ENCODE measurements around the gene GGT5. TPM values are rescaled to one million over a fixed set of nuclear protein-coding genes. Genes with fewer than 3 reads are reported as not detected.
"Not testable (repeated sequence)": the region's sequence is repeated elsewhere in the genome, so short reads cannot be mapped to it uniquely, and the experiment has no call there.

Gene GGT5
- total and polyA plus RNA-seq, 7 experiments from 2014 or later, result 0.14 to 0.77 (median 0.42) TPM; not detected in 3

- H3K4me1 Mint-ChIP-seq, result peaks cover 12 to 38% (median 30%) of the 10 kb centered on the region in 7 donors
- H3K9me3 Mint-ChIP-seq; H3K27me3 ChIP-seq (ENCODE audit: control insufficient read depth in 2 of 2, insufficient read depth in 2 of 2, low read length in 2 of 2); H3K27ac ChIP-seq (ENCODE audit: low read depth, low read length); POLR2A ChIA-PET; H3K27me3 Mint-ChIP-seq; H3K4me3 Mint-ChIP-seq; H3K36me3 ChIP-seq (ENCODE audit: control insufficient read depth in 2 of 3, insufficient read depth in 3 of 3, low read length in 3 of 3); H3K4me3 ChIP-seq (ENCODE audit: low read length); CTCF ChIA-PET; H3K36me3 Mint-ChIP-seq; H3K27ac Mint-ChIP-seq; ATAC-seq; DNase-seq; H3K9me3 ChIP-seq (ENCODE audit: control insufficient read depth in 2 of 3, low read length in 3 of 3); intact Hi-C loops (cut with micrococcal nuclease): not testable (repeated sequence)
- H3K4me1 ChIP-seq (ENCODE audit: control insufficient read depth in 2 of 2, insufficient read depth in 2 of 2, low read length in 2 of 2), result peaks cover 12 to 23% of the 10 kb centered on the region in 2 donors
Observed at GRCh38 chr22:24238101-24238694, 6.7 kb downstream of the GGT5 start.

GRCh38 chr22:24236656-24237055 is 8.2 kb downstream of the GGT5 start:
- no peak overlapping the region for H3K4me3 ChIP-seq (ENCODE audit: low read length)
- no peak overlapping the region for H3K27ac Mint-ChIP-seq
- no peaks in the 10 kb centered on the region for H3K36me3 ChIP-seq (ENCODE audit: control insufficient read depth in 2 of 3, insufficient read depth in 3 of 3, low read length in 3 of 3)
- H3K27me3 Mint-ChIP-seq, result no peaks in the 10 kb centered on the region
- ChIA-PET CTCF (interaction anchor here (0.7 kb wide), 1 partner anchor 100 kb away, joined by 3 read pairs; no protein-coding TSS in a partner anchor), POLR2A (interaction anchor here (0.7 kb wide), 1 partner anchor 61 kb away, joined by 5 read pairs; no protein-coding TSS in a partner anchor)
- no peaks in the 10 kb centered on the region for H3K36me3 Mint-ChIP-seq
- ATAC-seq (no peak), DNase-seq (no peak)
- H3K27me3 ChIP-seq (ENCODE audit: control insufficient read depth in 2 of 2, insufficient read depth in 2 of 2, low read length in 2 of 2), result no peaks in the 10 kb centered on the region
- H3K9me3 Mint-ChIP-seq, result no peaks in the 10 kb centered on the region
- H3K27ac ChIP-seq (ENCODE audit: low read depth, low read length), result no peak overlapping the region
- H3K4me3 Mint-ChIP-seq, result no peak overlapping the region
- intact Hi-C loops (cut with micrococcal nuclease), result no loop called here
- H3K4me1 ChIP-seq (ENCODE audit: control insufficient read depth in 2 of 2, insufficient read depth in 2 of 2, low read length in 2 of 2), result peaks cover 0 to 10% of the 10 kb centered on the region in 2 donors
- H3K4me1 Mint-ChIP-seq, result peaks cover 0 to 24% (median 16%) of the 10 kb centered on the region in 7 donors
- H3K9me3 ChIP-seq (ENCODE audit: control insufficient read depth in 2 of 3, low read length in 3 of 3), result no peaks in the 10 kb centered on the region

- H3K27ac ChIP-seq (ENCODE audit: low read depth, low read length), result no peak overlapping the region
- H3K27me3 ChIP-seq (ENCODE audit: control insufficient read depth in 2 of 2, insufficient read depth in 2 of 2, low read length in 2 of 2), result no peaks in the 10 kb centered on the region
- no peak overlapping the region for H3K4me3 ChIP-seq (ENCODE audit: low read length)
- H3K36me3 Mint-ChIP-seq, result no peaks in the 10 kb centered on the region
- no peaks in the 10 kb centered on the region for H3K9me3 ChIP-seq (ENCODE audit: control insufficient read depth in 2 of 3, low read length in 3 of 3)
- H3K4me1 Mint-ChIP-seq, result peaks cover 0 to 18% (median 5%) of the 10 kb centered on the region in 7 donors
- H3K4me3 Mint-ChIP-seq, result no peak overlapping the region
- no peaks in the 10 kb centered on the region for H3K36me3 ChIP-seq (ENCODE audit: control insufficient read depth in 2 of 3, insufficient read depth in 3 of 3, low read length in 3 of 3)
- ATAC-seq (no peak), DNase-seq (no peak)
- CTCF ChIA-PET, result no interaction called here
- peaks cover 0 to under 1% of the 10 kb centered on the region in 2 donors for H3K4me1 ChIP-seq (ENCODE audit: control insufficient read depth in 2 of 2, insufficient read depth in 2 of 2, low read length in 2 of 2)
- intact Hi-C loops (cut with micrococcal nuclease), result no loop called here
- peak overlapping the region in 1 of 9 donors; percentile 5 for H3K27ac Mint-ChIP-seq
- no peaks in the 10 kb centered on the region for H3K27me3 Mint-ChIP-seq
- H3K9me3 Mint-ChIP-seq, result no peaks in the 10 kb centered on the region
- POLR2A ChIA-PET, result no interaction called here
Observed at GRCh38 chr22:24235315-24235714, 9.6 kb downstream of the GGT5 start.

- ChIA-PET CTCF (interaction anchor here (0.9 kb wide), 1 partner anchor 12 kb away, joined by 3 read pairs; no protein-coding TSS in a partner anchor), POLR2A (no interaction called here)
- H3K9me3 Mint-ChIP-seq, result no peaks in the 10 kb centered on the region
- H3K27me3 ChIP-seq (ENCODE audit: control insufficient read depth in 2 of 2, insufficient read depth in 2 of 2, low read length in 2 of 2), result no peaks in the 10 kb centered on the region
- no peaks in the 10 kb centered on the region for H3K36me3 ChIP-seq (ENCODE audit: control insufficient read depth in 2 of 3, insufficient read depth in 3 of 3, low read length in 3 of 3)
- no peak overlapping the region for H3K4me3 ChIP-seq (ENCODE audit: low read length)
- no peak overlapping the region for H3K4me3 Mint-ChIP-seq
- H3K27me3 Mint-ChIP-seq, result no peaks in the 10 kb centered on the region
- no peak overlapping the region for H3K27ac ChIP-seq (ENCODE audit: low read depth, low read length)
- no peak for DNase-seq
- intact Hi-C loops (cut with micrococcal nuclease), result loop anchor here in 1 of 2 donors (5.0 kb wide), 1 partner anchor 252 kb away; the partner anchor contains the start of gene GSTT2
- no peak overlapping the region for H3K27ac Mint-ChIP-seq
- H3K36me3 Mint-ChIP-seq, result no peaks in the 10 kb centered on the region
- no peak for ATAC-seq
- H3K4me1 ChIP-seq (ENCODE audit: control insufficient read depth in 2 of 2, insufficient read depth in 2 of 2, low read length in 2 of 2), result no peaks in the 10 kb centered on the region
- H3K9me3 ChIP-seq (ENCODE audit: control insufficient read depth in 2 of 3, low read length in 3 of 3), result no peaks in the 10 kb centered on the region
- H3K4me1 Mint-ChIP-seq, result peaks cover 0 to 11% (median 0%) of the 10 kb centered on the region in 7 donors
Observed at GRCh38 chr22:24233816-24234215, 11.1 kb downstream of the GGT5 start.

GRCh38 chr22:24233235-24233634 is 11.6 kb downstream of the GGT5 start:
- Mint-ChIP-seq H3K27ac (no peak overlapping the region), H3K4me3 (no peak overlapping the region), H3K36me3 (no peaks in the 10 kb centered on the region), H3K4me1 (peaks cover 0 to 11% (median 0%) of the 10 kb centered on the region in 7 donors), H3K9me3 (no peaks in the 10 kb centered on the region), H3K27me3 (no peaks in the 10 kb centered on the region)
- H3K27ac ChIP-seq (ENCODE audit: low read depth, low read length), result no peak overlapping the region
- H3K36me3 ChIP-seq (ENCODE audit: control insufficient read depth in 2 of 3, insufficient read depth in 3 of 3, low read length in 3 of 3), result no peaks in the 10 kb centered on the region
- no peaks in the 10 kb centered on the region for H3K4me1 ChIP-seq (ENCODE audit: control insufficient read depth in 2 of 2, insufficient read depth in 2 of 2, low read length in 2 of 2)
- DNase-seq (no peak), ATAC-seq (no peak)
- no peaks in the 10 kb centered on the region for H3K27me3 ChIP-seq (ENCODE audit: control insufficient read depth in 2 of 2, insufficient read depth in 2 of 2, low read length in 2 of 2)
- H3K9me3 ChIP-seq (ENCODE audit: control insufficient read depth in 2 of 3, low read length in 3 of 3), result no peaks in the 10 kb centered on the region
- intact Hi-C loops (cut with micrococcal nuclease), result loop anchor here in 1 of 2 donors (5.0 kb wide), 1 partner anchor 251 kb away; the partner anchor contains the start of gene GSTT2
- no peak overlapping the region for H3K4me3 ChIP-seq (ENCODE audit: low read length)
- CTCF ChIA-PET, result interaction anchor here (0.8 kb wide), 1 partner anchor 77 kb away, joined by 3 read pairs; no protein-coding TSS in a partner anchor
- POLR2A ChIA-PET, result no interaction called here

GRCh38 chr22:24232725-24233124 is 12.2 kb downstream of the GGT5 start:
- intact Hi-C loops (cut with micrococcal nuclease), result loop anchor here in 1 of 2 donors (5.0 kb wide), 1 partner anchor 250 kb away; the partner anchor contains the start of gene GSTT2
- no peaks in the 10 kb centered on the region for H3K4me1 ChIP-seq (ENCODE audit: control insufficient read depth in 2 of 2, insufficient read depth in 2 of 2, low read length in 2 of 2)
- no peaks in the 10 kb centered on the region for H3K36me3 ChIP-seq (ENCODE audit: control insufficient read depth in 2 of 3, insufficient read depth in 3 of 3, low read length in 3 of 3)
- ATAC-seq (no peak), DNase-seq (no peak)
- Mint-ChIP-seq H3K27me3 (no peaks in the 10 kb centered on the region), H3K4me1 (peaks cover 0 to 11% (median 0%) of the 10 kb centered on the region in 7 donors), H3K9me3 (no peaks in the 10 kb centered on the region), H3K36me3 (no peaks in the 10 kb centered on the region), H3K27ac (no peak overlapping the region), H3K4me3 (no peak overlapping the region)
- CTCF ChIA-PET, result interaction anchor here (0.8 to 1.4 kb wide), 2 partner anchors 10 to 76 kb away, joined by 3 to 4 read pairs; no protein-coding TSS in a partner anchor
- H3K27ac ChIP-seq (ENCODE audit: low read depth, low read length), result no peak overlapping the region
- H3K27me3 ChIP-seq (ENCODE audit: control insufficient read depth in 2 of 2, insufficient read depth in 2 of 2, low read length in 2 of 2), result no peaks in the 10 kb centered on the region
- H3K9me3 ChIP-seq (ENCODE audit: control insufficient read depth in 2 of 3, low read length in 3 of 3), result no peaks in the 10 kb centered on the region
- POLR2A ChIA-PET, result no interaction called here
- no peak overlapping the region for H3K4me3 ChIP-seq (ENCODE audit: low read length)

All from naive thymus-derived CD4-positive, alpha-beta T cell (primary cell).